ENCODE data around the gene ADAMTS18.

ADAMTS18 gene

GRCh38 chr16:77414752-77415231 is 20.0 kb downstream of the ADAMTS18 start (continued):
- TF ChIP-seq OSR2 (tag by site-specific recombination; IDR thresholded peaks at IDR 0.05): peak; percentile 83
- TF ChIP-seq ZNF26 (tag by site-specific recombination; IDR thresholded peaks at IDR 0.05): no peak
- peak; percentile 28; the same call in 1 of the 2 replicates for TF ChIP-seq PATZ1 (tag by site-specific recombination; IDR thresholded peaks at IDR 0.05)
- TF ChIP-seq ZBTB44 (tag by site-specific recombination; IDR thresholded peaks at IDR 0.05): peak; percentile 18; the same call in 1 of the 2 replicates
- TF ChIP-seq BCL11A (tag by site-specific recombination; IDR thresholded peaks at IDR 0.05; ENCODE audit: low read depth): 0 out of 2 replicates have a peak, but pooled peaks have one; percentile 64
- TF ChIP-seq ZNF362 (tag by site-specific recombination; IDR thresholded peaks at IDR 0.05): no peak
- TF ChIP-seq ZXDB (tag by site-specific recombination; IDR thresholded peaks at IDR 0.05): peak; percentile 40; the same call in 1 of the 2 replicates
- TF ChIP-seq ZNF335 (tag by site-specific recombination; conservative IDR thresholded peaks at IDR 0.05): peak; percentile 28; the same call in 1 of the 2 replicates
- no peak for TF ChIP-seq REPIN1 (tag by site-specific recombination; IDR thresholded peaks at IDR 0.05; ENCODE audit: low read depth)
- peak; percentile 61 for TF ChIP-seq ZNF10 (tag by site-specific recombination; IDR thresholded peaks at IDR 0.05)
- no peak for TF ChIP-seq ZNF596 (tag by site-specific recombination; IDR thresholded peaks at IDR 0.05)
- TF ChIP-seq IKZF3 (tag by site-specific recombination; IDR thresholded peaks at IDR 0.05): 0 out of 2 replicates have a peak, but pooled peaks have one; percentile 14
- TF ChIP-seq ZNF692 (tag by site-specific recombination; IDR thresholded peaks at IDR 0.05): peak; percentile 98
- TF ChIP-seq ZNF558 (tag by site-specific recombination; IDR thresholded peaks at IDR 0.05): no peak
- peak; percentile 71; the same call in 1 of the 2 replicates for TF ChIP-seq GLI2 (tag by site-specific recombination; IDR thresholded peaks at IDR 0.05; ENCODE audit: borderline replicate concordance, low read depth)
- no peak for TF ChIP-seq ZBTB49 (tag by site-specific recombination; IDR thresholded peaks at IDR 0.05; ENCODE audit: low read depth)
- TF ChIP-seq ZNF239 (tag by site-specific recombination; IDR thresholded peaks at IDR 0.05): peak; percentile 48; the same call in 1 of the 2 replicates
- TF ChIP-seq KLF10 (tag by site-specific recombination; IDR thresholded peaks at IDR 0.05): peak; percentile 39; the same call in 1 of the 2 replicates
- TF ChIP-seq ZNF521 (tag by site-specific recombination; IDR thresholded peaks at IDR 0.05): no peak
- TF ChIP-seq ZNF629 (tag by site-specific recombination; IDR thresholded peaks at IDR 0.05): peak; percentile 92
- peak; percentile 65 for TF ChIP-seq PRDM4 (tag by site-specific recombination; IDR thresholded peaks at IDR 0.05)
- TF ChIP-seq ZNF580 (tag by site-specific recombination; IDR thresholded peaks at IDR 0.05): peak; percentile 45; the same call in 1 of the 2 replicates
- peak; percentile 29; the same call in 1 of the 2 replicates for TF ChIP-seq ZNF449 (tag by site-specific recombination; IDR thresholded peaks at IDR 0.05)
- 0 out of 2 replicates have a peak, but pooled peaks have one; percentile 48 for TF ChIP-seq ZNF792 (tag by site-specific recombination; IDR thresholded peaks at IDR 0.05)

Measured in HEK293 (cell line).